ENCODE results near the gene DYNLL2. TPM values are rescaled to one million over a fixed set of nuclear protein-coding genes. Genes with fewer than 3 reads are reported as not detected.

Gene DYNLL2
- polyA plus RNA-seq, 1 donor (not counting 4 experiments of a cell fraction or from before 2014, with no cell fraction given): 21.5 TPM

- DNase-seq (ENCODE audit: low read depth, low spot score) (no peak), FAIRE-seq (no peak)
- Histone ChIP-seq H2AFZ (ENCODE audit: control insufficient read depth, low read length) (no peak overlapping the region), H3K9me1 (ENCODE audit: control insufficient read depth, extremely low read depth, insufficient read depth, low read length) (peaks cover 3% of the 10 kb centered on the region), H3K9me3 (ENCODE audit: control insufficient read depth, low read depth, low read length) (no peaks in the 10 kb centered on the region), H3K27ac (ENCODE audit: control insufficient read depth, insufficient read depth, low read length) (no peak overlapping the region), H3K4me1 (ENCODE audit: control insufficient read depth, extremely low read depth, insufficient read depth, low read length) (peaks cover 9% of the 10 kb centered on the region), H3K4me2 (ENCODE audit: control insufficient read depth, extremely low read depth, insufficient read depth, low read depth, low read length) (no peak overlapping the region), H3K27me3 (ENCODE audit: control insufficient read depth, extremely low read depth, insufficient read depth, low read length) (no peaks in the 10 kb centered on the region), H4K20me1 (ENCODE audit: control insufficient read depth, extremely low read depth, insufficient read depth, low read length) (no peaks in the 10 kb centered on the region), H3K4me3 (ENCODE audit: control insufficient read depth in 2 of 3, extremely low read depth in 1 of 3, insufficient read depth in 2 of 3, low read depth in 1 of 3, low read length in 3 of 3) (no peak overlapping the region), H3K36me3 (ENCODE audit: control insufficient read depth in 2 of 2, extremely low read depth in 1 of 2, insufficient read depth in 2 of 2, low read length in 2 of 2) (peaks cover 18 to 23% of the 10 kb centered on the region in 2 experiments), H3K9ac (ENCODE audit: control insufficient read depth, extremely low read depth, insufficient read depth, low read length) (no peak overlapping the region), H3K79me2 (ENCODE audit: control insufficient read depth, insufficient read depth, low read length) (peaks cover 11% of the 10 kb centered on the region)
- TF ChIP-seq, protein P1, sequence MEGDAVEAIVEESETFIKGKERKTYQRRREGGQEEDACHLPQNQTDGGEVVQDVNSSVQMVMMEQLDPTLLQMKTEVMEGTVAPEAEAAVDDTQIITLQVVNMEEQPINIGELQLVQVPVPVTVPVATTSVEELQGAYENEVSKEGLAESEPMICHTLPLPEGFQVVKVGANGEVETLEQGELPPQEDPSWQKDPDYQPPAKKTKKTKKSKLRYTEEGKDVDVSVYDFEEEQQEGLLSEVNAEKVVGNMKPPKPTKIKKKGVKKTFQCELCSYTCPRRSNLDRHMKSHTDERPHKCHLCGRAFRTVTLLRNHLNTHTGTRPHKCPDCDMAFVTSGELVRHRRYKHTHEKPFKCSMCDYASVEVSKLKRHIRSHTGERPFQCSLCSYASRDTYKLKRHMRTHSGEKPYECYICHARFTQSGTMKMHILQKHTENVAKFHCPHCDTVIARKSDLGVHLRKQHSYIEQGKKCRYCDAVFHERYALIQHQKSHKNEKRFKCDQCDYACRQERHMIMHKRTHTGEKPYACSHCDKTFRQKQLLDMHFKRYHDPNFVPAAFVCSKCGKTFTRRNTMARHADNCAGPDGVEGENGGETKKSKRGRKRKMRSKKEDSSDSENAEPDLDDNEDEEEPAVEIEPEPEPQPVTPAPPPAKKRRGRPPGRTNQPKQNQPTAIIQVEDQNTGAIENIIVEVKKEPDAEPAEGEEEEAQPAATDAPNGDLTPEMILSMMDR (optimal IDR thresholded peaks at IDR 0.05 in 1 of 3, IDR thresholded peaks at IDR 0.05 in 1 of 3, conservative IDR thresholded peaks at IDR 0.05 in 1 of 3; ENCODE audit: extremely low read depth in 1 of 3, insufficient read depth in 2 of 3, low read length in 3 of 3): no peak
- TF ChIP-seq EZH2 (IDR thresholded peaks at IDR 0.05; ENCODE audit: low read length): no peak
- dilution Hi-C loops (cut with MboI; ENCODE audit: extremely low pct_ligation_motif_present, low sequenced_read_pairs): no loop called here
These were observed 10.9 kb downstream of the DYNLL2 start for GRCh38 chr17:58094118-58094517.

GRCh38 chr17:58096892-58097291, 13.7 kb downstream of the DYNLL2 start:
- H2AFZ ChIP-seq (ENCODE audit: control insufficient read depth, low read length): no peak overlapping the region
- TF ChIP-seq, protein P1 (optimal IDR thresholded peaks at IDR 0.05 in 1 of 3, IDR thresholded peaks at IDR 0.05 in 1 of 3, conservative IDR thresholded peaks at IDR 0.05 in 1 of 3; ENCODE audit: extremely low read depth in 1 of 3, insufficient read depth in 2 of 3, low read length in 3 of 3): no peak
- TF ChIP-seq EZH2 (IDR thresholded peaks at IDR 0.05; ENCODE audit: low read length): no peak
- H3K9ac ChIP-seq (ENCODE audit: control insufficient read depth, extremely low read depth, insufficient read depth, low read length): no peak overlapping the region
- DNase-seq (ENCODE audit: low read depth, low spot score): no peak
- H3K36me3 ChIP-seq (ENCODE audit: control insufficient read depth in 2 of 2, extremely low read depth in 1 of 2, insufficient read depth in 2 of 2, low read length in 2 of 2): peaks cover 7 to 8% of the 10 kb centered on the region in 2 experiments
- no peaks in the 10 kb centered on the region for H4K20me1 ChIP-seq (ENCODE audit: control insufficient read depth, extremely low read depth, insufficient read depth, low read length)
- no peak overlapping the region for H3K4me3 ChIP-seq (ENCODE audit: control insufficient read depth in 2 of 3, extremely low read depth in 1 of 3, insufficient read depth in 2 of 3, low read depth in 1 of 3, low read length in 3 of 3)
- dilution Hi-C loops (cut with MboI; ENCODE audit: extremely low pct_ligation_motif_present, low sequenced_read_pairs): no loop called here
- no peak overlapping the region for H3K27ac ChIP-seq (ENCODE audit: control insufficient read depth, insufficient read depth, low read length)
- no peak for FAIRE-seq
- H3K4me1 ChIP-seq (ENCODE audit: control insufficient read depth, extremely low read depth, insufficient read depth, low read length): peaks cover 9% of the 10 kb centered on the region
- no peaks in the 10 kb centered on the region for H3K9me3 ChIP-seq (ENCODE audit: control insufficient read depth, low read depth, low read length)
- peaks cover 3% of the 10 kb centered on the region for H3K9me1 ChIP-seq (ENCODE audit: control insufficient read depth, extremely low read depth, insufficient read depth, low read length)
- no peaks in the 10 kb centered on the region for H3K79me2 ChIP-seq (ENCODE audit: control insufficient read depth, insufficient read depth, low read length)
- no peak overlapping the region for H3K4me2 ChIP-seq (ENCODE audit: control insufficient read depth, extremely low read depth, insufficient read depth, low read depth, low read length)
- no peaks in the 10 kb centered on the region for H3K27me3 ChIP-seq (ENCODE audit: control insufficient read depth, extremely low read depth, insufficient read depth, low read length)

All from keratinocyte (primary cell).